GM12878 (cell line): Measurements from ENCODE around the gene KLK13.

Source experiments
- POLR2A ChIP-seq: IDR thresholded peaks from 2 replicates; pipeline ENCODE4 v1.6.1; 2011; ENCODE audit warnings: low read depth, mild to moderate bottlenecking, low read length
- TAF1 ChIP-seq: IDR thresholded peaks from 2 replicates; pipeline ENCODE4 v1.6.1; 2011; ENCODE audit warnings: mild to moderate bottlenecking, low read depth, low read length, borderline replicate concordance
- TF ChIP-seq, protein P1 (sequence below): IDR thresholded peaks from 2 replicates; pipeline ENCODE4 v1.6.1; 2011; ENCODE audit warnings: low read depth, mild to moderate bottlenecking, low read length, moderate library complexity, borderline replicate concordance; ENCODE audit errors: extremely low read depth
- TF ChIP-seq, protein P2 (sequence below), 3 experiments: IDR thresholded peaks in 2 of 3; conservative IDR thresholded peaks in 1 of 3; 2 replicates each; pipeline ENCODE4 v1.5.1; 2011; ENCODE audit warnings: low read depth in 3 of 3, low read length in 3 of 3, mild to moderate bottlenecking in 3 of 3, control low read depth in 2 of 3, moderate library complexity in 2 of 3, inconsistent platforms in 1 of 3, mixed read lengths in 1 of 3; ENCODE audit not compliant: control insufficient read depth in 2 of 3, insufficient read depth in 1 of 3; ENCODE audit errors: extremely low read depth in 1 of 3

DNA sequence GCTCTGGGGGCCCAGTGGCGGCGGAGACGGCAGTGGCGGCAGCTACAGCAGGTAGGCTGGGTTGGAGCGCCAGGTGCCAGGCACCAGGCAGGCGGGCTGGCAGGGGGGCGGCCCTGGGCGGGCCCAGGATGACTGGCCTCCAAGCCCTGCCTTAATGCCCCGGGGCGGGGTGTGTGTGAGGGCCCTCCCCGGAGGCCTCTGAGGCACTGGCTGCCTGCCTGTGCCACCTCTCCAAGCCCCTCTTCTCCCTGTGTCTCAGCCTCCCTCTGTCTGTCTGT is 38.4 kb downstream of the KLK13 start, which contains the start of gene KLK11:
- TF ChIP-seq, protein P1, sequence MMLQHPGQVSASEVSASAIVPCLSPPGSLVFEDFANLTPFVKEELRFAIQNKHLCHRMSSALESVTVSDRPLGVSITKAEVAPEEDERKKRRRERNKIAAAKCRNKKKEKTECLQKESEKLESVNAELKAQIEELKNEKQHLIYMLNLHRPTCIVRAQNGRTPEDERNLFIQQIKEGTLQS: no peak
- TF ChIP-seq, protein P2, sequence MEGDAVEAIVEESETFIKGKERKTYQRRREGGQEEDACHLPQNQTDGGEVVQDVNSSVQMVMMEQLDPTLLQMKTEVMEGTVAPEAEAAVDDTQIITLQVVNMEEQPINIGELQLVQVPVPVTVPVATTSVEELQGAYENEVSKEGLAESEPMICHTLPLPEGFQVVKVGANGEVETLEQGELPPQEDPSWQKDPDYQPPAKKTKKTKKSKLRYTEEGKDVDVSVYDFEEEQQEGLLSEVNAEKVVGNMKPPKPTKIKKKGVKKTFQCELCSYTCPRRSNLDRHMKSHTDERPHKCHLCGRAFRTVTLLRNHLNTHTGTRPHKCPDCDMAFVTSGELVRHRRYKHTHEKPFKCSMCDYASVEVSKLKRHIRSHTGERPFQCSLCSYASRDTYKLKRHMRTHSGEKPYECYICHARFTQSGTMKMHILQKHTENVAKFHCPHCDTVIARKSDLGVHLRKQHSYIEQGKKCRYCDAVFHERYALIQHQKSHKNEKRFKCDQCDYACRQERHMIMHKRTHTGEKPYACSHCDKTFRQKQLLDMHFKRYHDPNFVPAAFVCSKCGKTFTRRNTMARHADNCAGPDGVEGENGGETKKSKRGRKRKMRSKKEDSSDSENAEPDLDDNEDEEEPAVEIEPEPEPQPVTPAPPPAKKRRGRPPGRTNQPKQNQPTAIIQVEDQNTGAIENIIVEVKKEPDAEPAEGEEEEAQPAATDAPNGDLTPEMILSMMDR (IDR thresholded peaks at IDR 0.05 in 2 of 3, conservative IDR thresholded peaks at IDR 0.05 in 1 of 3; ENCODE audit: control insufficient read depth in 2 of 3, extremely low read depth in 1 of 3, insufficient read depth in 1 of 3, low read depth in 3 of 3, low read length in 3 of 3): no peak
- TF ChIP-seq POLR2A (no peak), TAF1 (no peak)
